HG02610 (cell line): ENCODE results near the gene GRB7.

ENCODE experiments used
- ATAC-seq: cut with Tn5 transposase; IDR thresholded peaks from one replicate; pipeline ENCODE4 v1.9.1; 2021; ENCODE audit warnings: mild to moderate bottlenecking, moderate library complexity; ENCODE audit not compliant: unreplicated experiment

The GRB7 gene

GRCh38 chr17:39794249-39794970, 56.7 kb downstream of the GRB7 start:
- peak; percentile 88 for ATAC-seq
